Osteoblast (primary cell): Measurements from ENCODE around the gene BCL2L11. TPM values are rescaled to one million over a fixed set of nuclear protein-coding genes. Genes with fewer than 3 reads are reported as not detected.

Source experiments
- DNase-seq: peaks from one replicate; pipeline ENCODE4 v3.0.0; 2011; ENCODE audit warnings: low spot score, mixed read lengths; ENCODE audit not compliant: insufficient read length; ENCODE audit errors: missing footprints
- H2AFZ ChIP-seq: 2 replicates; pipeline ENCODE4 v1.6.0; 2011; ENCODE audit warnings: mild to moderate bottlenecking, low read length
- H3K27ac ChIP-seq: 2 replicates; pipeline ENCODE4 v1.5.1; 2011; ENCODE audit warnings: mild to moderate bottlenecking, low read depth, low read length, moderate library complexity
- H3K27me3 ChIP-seq: 2 replicates; pipeline ENCODE4 v1.6.0; 2012; ENCODE audit warnings: mild to moderate bottlenecking, control low read depth, inconsistent platforms, low read length, moderate library complexity; ENCODE audit not compliant: insufficient read depth
- H3K36me3 ChIP-seq: 2 replicates; pipeline ENCODE4 v1.5.1; 2011; ENCODE audit warnings: mild to moderate bottlenecking, low read length, control low read depth, moderate library complexity; ENCODE audit not compliant: insufficient read depth
- H3K4me1 ChIP-seq: 2 replicates; pipeline ENCODE4 v1.5.1; 2011; ENCODE audit warnings: mild to moderate bottlenecking, low read length, control low read depth, moderate library complexity; ENCODE audit not compliant: insufficient read depth
- H3K4me2 ChIP-seq: 2 replicates; pipeline ENCODE4 v1.6.0; 2011; ENCODE audit warnings: mild to moderate bottlenecking, low read length; ENCODE audit not compliant: insufficient read depth
- H3K4me3 ChIP-seq: fragments of 200-600 bp; sonication (generic); 3 replicates; pipeline ENCODE4 v1.5.1; 2012; ENCODE audit warnings: mild to moderate bottlenecking, low read length, inconsistent platforms; ENCODE audit not compliant: insufficient read depth
- H3K79me2 ChIP-seq: 2 replicates; pipeline ENCODE4 v1.6.0; 2012; ENCODE audit warnings: mild to moderate bottlenecking, low read length, control low read depth, inconsistent platforms; ENCODE audit not compliant: insufficient read depth
- H3K9me3 ChIP-seq: 2 replicates; pipeline ENCODE4 v1.5.1; 2011; ENCODE audit warnings: low read depth, low read length, control low read depth
- H4K20me1 ChIP-seq: 2 replicates; pipeline ENCODE4 v1.6.0; 2012; ENCODE audit warnings: mild to moderate bottlenecking, low read length, control low read depth; ENCODE audit not compliant: insufficient read depth
- CTCF ChIP-seq: IDR thresholded peaks from 2 replicates; pipeline ENCODE4 v1.5.1; 2011; ENCODE audit warnings: mild to moderate bottlenecking, low read depth, low read length, moderate library complexity; ENCODE audit errors: extremely low read depth
- total RNA-seq: library from RNA; depleted of rRNA; stranded (reverse); fragments of >200 nt; gene quantifications from 2 replicates; pipeline ENCODE4 v1.2.3, GENCODE V29; 2012

Gene BCL2L11
- total RNA-seq, 1 donor: 8.0 TPM

- no peaks in the 10 kb centered on the region for H3K79me2 ChIP-seq
- no peak overlapping the region for H3K4me3 ChIP-seq
- H4K20me1 ChIP-seq: peaks cover 7% of the 10 kb centered on the region
- no peak overlapping the region for H2AFZ ChIP-seq
- H3K36me3 ChIP-seq: no peaks in the 10 kb centered on the region
- no peak overlapping the region for H3K27ac ChIP-seq
- TF ChIP-seq CTCF: no peak
- DNase-seq: no peak
- H3K27me3 ChIP-seq: no peaks in the 10 kb centered on the region
- no peak overlapping the region for H3K4me2 ChIP-seq
- no peaks in the 10 kb centered on the region for H3K4me1 ChIP-seq
- no peaks in the 10 kb centered on the region for H3K9me3 ChIP-seq
Measured at GRCh38 chr2:111143107-111143842, 22.6 kb downstream of the BCL2L11 start.

- TF ChIP-seq CTCF: no peak
- no peak for DNase-seq
- no peaks in the 10 kb centered on the region for H3K4me1 ChIP-seq
- no peak overlapping the region for H3K27ac ChIP-seq
- H2AFZ ChIP-seq: no peak overlapping the region
- no peak overlapping the region for H3K4me2 ChIP-seq
- H3K79me2 ChIP-seq: no peaks in the 10 kb centered on the region
- H3K36me3 ChIP-seq: no peaks in the 10 kb centered on the region
- no peaks in the 10 kb centered on the region for H3K27me3 ChIP-seq
- no peaks in the 10 kb centered on the region for H3K9me3 ChIP-seq
- H3K4me3 ChIP-seq: no peak overlapping the region
- peaks cover 3% of the 10 kb centered on the region for H4K20me1 ChIP-seq
Measured at GRCh38 chr2:111143843-111144198, 23.1 kb downstream of the BCL2L11 start.

- Histone ChIP-seq H2AFZ (no peak overlapping the region), H3K27ac (no peak overlapping the region), H3K36me3 (no peaks in the 10 kb centered on the region), H3K4me2 (no peak overlapping the region), H3K27me3 (no peaks in the 10 kb centered on the region), H3K4me3 (no peak overlapping the region), H3K79me2 (no peaks in the 10 kb centered on the region), H4K20me1 (peaks cover 3% of the 10 kb centered on the region), H3K9me3 (no peaks in the 10 kb centered on the region), H3K4me1 (no peaks in the 10 kb centered on the region)
- no peak for DNase-seq
- TF ChIP-seq CTCF: no peak
Measured at GRCh38 chr2:111145103-111145760, 24.5 kb downstream of the BCL2L11 start.

- H4K20me1 ChIP-seq: peaks cover 3% of the 10 kb centered on the region
Measured at GRCh38 chr2:111145951-111146350, 25.2 kb downstream of the BCL2L11 start.

More at GRCh38 chr2:111145951-111146350, 25.2 kb downstream of the BCL2L11 start:
- no peak for DNase-seq
- no peaks in the 10 kb centered on the region for H3K9me3 ChIP-seq
- H3K79me2 ChIP-seq: no peaks in the 10 kb centered on the region
- no peaks in the 10 kb centered on the region for H3K27me3 ChIP-seq
- TF ChIP-seq CTCF: no peak
- H3K4me1 ChIP-seq: no peaks in the 10 kb centered on the region
- no peak overlapping the region for H3K27ac ChIP-seq
- H3K4me2 ChIP-seq: no peak overlapping the region
- H3K36me3 ChIP-seq: no peaks in the 10 kb centered on the region
- H2AFZ ChIP-seq: no peak overlapping the region
- no peak overlapping the region for H3K4me3 ChIP-seq
